MM.1S (cell line): Measurements from ENCODE around the gene HOXD11.

Experiments used
- DNase-seq: peaks from one replicate; pipeline ENCODE4 v3.0.0-alpha.2; 2015
- H2AFZ ChIP-seq: fragments of 300-600 bp; sonication (generic); 2 replicates; pipeline ENCODE4 v1.6.0; 2016; ENCODE audit warnings: antibody characterized with exemption, low read length
- H3F3A ChIP-seq: fragments of 300-600 bp; sonication (generic); 2 replicates; pipeline ENCODE4 v1.6.1; 2016; ENCODE audit warnings: mild to moderate bottlenecking, antibody characterized with exemption, low read length, moderate library complexity, mixed read lengths; ENCODE audit not compliant: insufficient read depth
- H3K27ac ChIP-seq: fragments of 300-600 bp; sonication (generic); 2 replicates; pipeline ENCODE4 v1.5.1; 2016; ENCODE audit warnings: mild to moderate bottlenecking, low read length
- H3K27me3 ChIP-seq: fragments of 300-600 bp; sonication (generic); replicated peaks from 2 replicates; pipeline ENCODE4 v1.6.0; 2016; ENCODE audit warnings: low read length; ENCODE audit not compliant: insufficient read depth
- H3K36me3 ChIP-seq: fragments of 300-600 bp; sonication (generic); replicated peaks from 2 replicates; pipeline ENCODE4 v1.6.1; 2016; ENCODE audit warnings: mild to moderate bottlenecking, low read length, mixed read lengths; ENCODE audit not compliant: insufficient read depth
- H3K4me1 ChIP-seq: fragments of 300-600 bp; sonication (generic); 2 replicates; pipeline ENCODE4 v1.6.1; 2016; ENCODE audit warnings: low read length, mixed read lengths
- H3K4me2 ChIP-seq: fragments of 300-600 bp; sonication (generic); 2 replicates; pipeline ENCODE4 v1.6.0; 2016; ENCODE audit warnings: low read depth, low read length
- H3K4me3 ChIP-seq: fragments of 300-600 bp; sonication (generic); 2 replicates; pipeline ENCODE4 v1.5.1; 2016; ENCODE audit warnings: low read length, mixed read lengths
- H3K79me2 ChIP-seq: fragments of 300-600 bp; sonication (generic); 2 replicates; pipeline ENCODE4 v1.6.1; 2016; ENCODE audit warnings: mixed run types, low read length, mixed read lengths
- H3K9ac ChIP-seq: fragments of 300-600 bp; sonication (generic); 2 replicates; pipeline ENCODE4 v1.6.1; 2016; ENCODE audit warnings: low read length, mixed read lengths
- H3K9me2 ChIP-seq: fragments of 300-600 bp; sonication (generic); replicated peaks from 2 replicates; pipeline ENCODE4 v1.6.1; 2016; ENCODE audit warnings: mild to moderate bottlenecking, low read length, mixed read lengths; ENCODE audit not compliant: insufficient read depth
- H3K9me3 ChIP-seq: fragments of 300-600 bp; sonication (generic); replicated peaks from 2 replicates; pipeline ENCODE4 v1.6.1; 2016; ENCODE audit warnings: mild to moderate bottlenecking, low read length, mixed read lengths; ENCODE audit not compliant: insufficient read depth
- H4K20me1 ChIP-seq: fragments of 300-600 bp; sonication (generic); 2 replicates; pipeline ENCODE4 v1.6.1; 2016; ENCODE audit warnings: mild to moderate bottlenecking, low read length, moderate library complexity, mixed read lengths; ENCODE audit not compliant: insufficient read depth
- EZH2 ChIP-seq: fragments of 300-600 bp; sonication (generic); optimal IDR thresholded peaks from 2 replicates; pipeline ENCODE3; 2017; ENCODE audit warnings: low read depth, mild to moderate bottlenecking, antibody characterized with exemption, low read length, mixed read lengths
- EZH2phosphoT487 ChIP-seq: fragments of 300-600 bp; sonication (generic); IDR thresholded peaks from 2 replicates; pipeline ENCODE4 v1.6.1; 2018; ENCODE audit warnings: antibody characterized with exemption, low read length
- TF ChIP-seq, protein P1 (sequence below): fragments of 300-600 bp; sonication (generic); IDR thresholded peaks from 2 replicates; pipeline ENCODE4 v1.5.1; 2016; ENCODE audit warnings: antibody characterized with exemption, low read length, mixed read lengths

Gene HOXD11

DNA sequence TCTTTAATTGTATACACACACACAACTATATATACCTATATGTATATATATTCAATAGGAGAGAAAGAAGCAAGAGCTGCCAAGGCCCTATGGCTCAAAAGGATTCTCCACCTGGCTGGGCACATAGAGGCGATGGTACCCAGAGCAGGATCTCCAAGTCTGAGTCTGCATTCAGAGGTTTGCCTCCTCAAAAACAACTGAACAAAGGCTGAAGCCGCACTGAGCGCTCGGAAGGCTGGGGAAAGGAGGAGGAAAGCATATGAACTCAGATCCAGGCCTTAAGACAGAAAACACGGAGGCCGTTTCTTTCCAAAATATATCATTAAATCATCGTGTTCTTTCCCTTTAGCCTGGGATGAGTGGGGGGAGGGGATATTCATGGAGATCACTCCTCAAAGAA lies 3.9 kb upstream of the HOXD11 start:
- no peaks in the 10 kb centered on the region for H3F3A ChIP-seq
- TF ChIP-seq EZH2phosphoT487 (no peak), EZH2 (no peak)
- TF ChIP-seq, protein P1, sequence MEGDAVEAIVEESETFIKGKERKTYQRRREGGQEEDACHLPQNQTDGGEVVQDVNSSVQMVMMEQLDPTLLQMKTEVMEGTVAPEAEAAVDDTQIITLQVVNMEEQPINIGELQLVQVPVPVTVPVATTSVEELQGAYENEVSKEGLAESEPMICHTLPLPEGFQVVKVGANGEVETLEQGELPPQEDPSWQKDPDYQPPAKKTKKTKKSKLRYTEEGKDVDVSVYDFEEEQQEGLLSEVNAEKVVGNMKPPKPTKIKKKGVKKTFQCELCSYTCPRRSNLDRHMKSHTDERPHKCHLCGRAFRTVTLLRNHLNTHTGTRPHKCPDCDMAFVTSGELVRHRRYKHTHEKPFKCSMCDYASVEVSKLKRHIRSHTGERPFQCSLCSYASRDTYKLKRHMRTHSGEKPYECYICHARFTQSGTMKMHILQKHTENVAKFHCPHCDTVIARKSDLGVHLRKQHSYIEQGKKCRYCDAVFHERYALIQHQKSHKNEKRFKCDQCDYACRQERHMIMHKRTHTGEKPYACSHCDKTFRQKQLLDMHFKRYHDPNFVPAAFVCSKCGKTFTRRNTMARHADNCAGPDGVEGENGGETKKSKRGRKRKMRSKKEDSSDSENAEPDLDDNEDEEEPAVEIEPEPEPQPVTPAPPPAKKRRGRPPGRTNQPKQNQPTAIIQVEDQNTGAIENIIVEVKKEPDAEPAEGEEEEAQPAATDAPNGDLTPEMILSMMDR, result no peak
- no peaks in the 10 kb centered on the region for H3K9me3 ChIP-seq

DNA sequence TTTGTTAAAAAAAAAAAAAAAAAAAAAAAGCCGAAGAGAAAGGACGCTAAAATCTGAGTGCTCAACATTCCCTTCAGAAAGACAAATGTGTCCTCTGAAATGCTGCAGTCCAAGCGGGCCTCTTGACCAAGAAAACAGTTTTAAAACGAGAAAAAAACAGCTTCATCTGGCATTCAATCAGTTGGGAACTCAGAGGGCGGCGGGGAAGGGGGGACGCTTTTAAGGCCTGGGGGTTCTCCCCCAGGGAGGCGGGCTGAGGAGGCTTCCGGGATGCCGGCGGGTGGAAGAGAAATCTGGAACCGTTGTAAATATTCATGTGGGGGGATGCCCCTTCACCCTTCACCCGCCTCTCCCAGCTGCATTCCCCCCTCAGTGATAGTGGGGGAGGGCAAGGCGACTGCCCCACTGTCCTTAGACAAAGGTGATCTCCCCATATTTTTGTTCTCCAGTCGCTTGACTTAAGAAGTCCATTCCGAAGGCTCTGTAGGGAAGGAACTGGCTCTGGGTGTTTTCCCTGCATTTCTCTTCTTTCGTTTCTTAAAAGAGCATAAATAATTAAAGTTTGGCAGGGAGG lies 3.3 kb upstream of the HOXD11 start:
- no peak overlapping the region for H3K27ac ChIP-seq
- H3K27me3 ChIP-seq, result peaks cover 14% of the 10 kb centered on the region
- no peaks in the 10 kb centered on the region for H4K20me1 ChIP-seq
- TF ChIP-seq EZH2, result no peak
- TF ChIP-seq, protein P1, result no peak
- no peak for TF ChIP-seq EZH2phosphoT487
- H3K9ac ChIP-seq, result no peak overlapping the region
- H3K4me3 ChIP-seq, result no peak overlapping the region
- no peak overlapping the region for H3K4me2 ChIP-seq
- no peak overlapping the region for H2AFZ ChIP-seq
- no peaks in the 10 kb centered on the region for H3K9me2 ChIP-seq
- H3K36me3 ChIP-seq, result no peaks in the 10 kb centered on the region
- no peaks in the 10 kb centered on the region for H3K4me1 ChIP-seq
- DNase-seq, result no peak
- H3F3A ChIP-seq, result no peaks in the 10 kb centered on the region
- H3K79me2 ChIP-seq, result no peaks in the 10 kb centered on the region
- no peaks in the 10 kb centered on the region for H3K9me3 ChIP-seq

More for the DNA sequence above, 3.9 kb upstream of the HOXD11 start:
- Histone ChIP-seq H3K79me2 (no peaks in the 10 kb centered on the region), H3K9me2 (no peaks in the 10 kb centered on the region), H3K27ac (no peak overlapping the region), H3K4me3 (no peak overlapping the region), H3K27me3 (peaks cover 14% of the 10 kb centered on the region), H3K9ac (no peak overlapping the region), H3K4me1 (no peaks in the 10 kb centered on the region), H4K20me1 (no peaks in the 10 kb centered on the region), H3K4me2 (no peak overlapping the region), H2AFZ (no peak overlapping the region), H3K36me3 (no peaks in the 10 kb centered on the region)
- DNase-seq, result no peak

DNA sequence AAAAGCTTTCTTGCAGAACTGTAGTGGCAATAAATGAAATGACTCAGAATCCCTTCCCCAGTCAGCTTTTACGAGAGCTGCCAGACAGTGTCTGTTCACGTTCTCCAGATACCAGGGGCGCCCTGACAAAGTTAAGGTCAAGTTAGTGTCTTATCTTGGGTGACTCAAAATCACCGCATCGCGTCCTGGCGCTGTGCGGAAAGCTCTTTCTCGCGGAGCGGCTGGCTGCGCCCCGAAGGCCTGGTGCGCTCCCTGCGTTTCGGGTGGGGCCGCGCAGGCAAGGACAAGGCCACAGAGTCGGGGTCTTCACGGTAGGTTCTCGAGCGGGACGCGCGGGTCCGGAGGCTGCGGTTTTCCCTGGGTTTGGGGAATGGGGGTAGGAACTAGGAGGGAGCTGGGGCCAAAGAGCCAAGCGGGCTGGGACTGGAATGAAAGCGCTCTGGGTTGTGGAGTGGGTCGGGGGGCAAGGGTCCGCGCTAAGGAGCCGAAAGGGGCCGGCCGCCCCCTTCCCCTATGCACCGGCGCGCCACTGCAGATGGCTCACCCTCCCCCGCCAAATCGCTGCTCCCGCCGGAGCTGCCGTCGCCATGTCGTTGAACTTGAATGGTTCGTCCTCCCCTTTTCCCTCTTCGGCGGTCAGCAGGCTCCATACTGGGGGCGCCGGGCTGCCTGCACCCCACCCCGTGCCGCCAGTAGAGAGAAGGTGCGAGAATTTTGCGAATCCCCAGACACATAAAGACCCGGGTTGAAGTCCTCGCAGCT lies 2.6 kb upstream of the HOXD11 start:
- DNase-seq, result no peak
- Histone ChIP-seq H3K9me3 (no peaks in the 10 kb centered on the region), H3K79me2 (no peaks in the 10 kb centered on the region), H3F3A (no peaks in the 10 kb centered on the region), H3K36me3 (no peaks in the 10 kb centered on the region), H3K4me3 (no peak overlapping the region), H3K27ac (no peak overlapping the region), H3K9me2 (no peaks in the 10 kb centered on the region), H3K4me1 (no peaks in the 10 kb centered on the region), H3K9ac (no peak overlapping the region), H2AFZ (no peak overlapping the region), H3K27me3 (peaks cover 19% of the 10 kb centered on the region), H4K20me1 (no peaks in the 10 kb centered on the region), H3K4me2 (no peak overlapping the region)
- no peak for TF ChIP-seq EZH2
- TF ChIP-seq, protein P1, result no peak
- TF ChIP-seq EZH2phosphoT487, result no peak
